ENCODE results near the gene CMTM8. TPM values are rescaled to one million over a fixed set of nuclear protein-coding genes. Genes with fewer than 3 reads are reported as not detected.

The CMTM8 gene
- total RNA-seq, 2 experiments from 2014 or later = 6.1 to 7.5 TPM

DNA sequence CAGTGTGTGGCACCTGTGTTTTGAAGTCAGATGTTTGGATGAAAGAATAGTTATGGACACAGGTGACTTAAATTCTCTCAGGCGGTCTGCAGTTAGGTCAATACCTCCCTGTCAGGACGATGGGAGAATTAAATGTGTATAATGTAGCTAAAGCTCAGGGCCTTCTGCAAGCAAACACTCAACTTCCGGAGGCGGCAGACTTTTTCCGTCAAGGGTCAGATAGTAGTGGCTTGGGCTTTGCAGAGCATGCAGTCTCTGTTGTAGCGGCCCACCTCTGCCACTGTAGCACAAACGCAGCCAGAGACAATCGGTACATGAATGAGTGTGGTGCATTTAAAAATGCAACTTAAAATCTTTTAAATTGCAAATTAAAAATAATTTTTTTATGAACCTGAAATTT, 47.4 kb downstream of the CMTM8 start:
- H3K4me1 Mint-ChIP-seq (ENCODE audit: low read depth) = peaks cover 51% of the 10 kb centered on the region
- no peaks in the 10 kb centered on the region for H3K9me3 Mint-ChIP-seq
- no peaks in the 10 kb centered on the region for H3K27me3 ChIP-seq (ENCODE audit: control insufficient read depth in 1 of 2, insufficient read depth in 2 of 2, low read length in 2 of 2)
- peak overlapping the region; percentile 53 for H3K4me3 Mint-ChIP-seq
- TF ChIP-seq, protein P1, sequence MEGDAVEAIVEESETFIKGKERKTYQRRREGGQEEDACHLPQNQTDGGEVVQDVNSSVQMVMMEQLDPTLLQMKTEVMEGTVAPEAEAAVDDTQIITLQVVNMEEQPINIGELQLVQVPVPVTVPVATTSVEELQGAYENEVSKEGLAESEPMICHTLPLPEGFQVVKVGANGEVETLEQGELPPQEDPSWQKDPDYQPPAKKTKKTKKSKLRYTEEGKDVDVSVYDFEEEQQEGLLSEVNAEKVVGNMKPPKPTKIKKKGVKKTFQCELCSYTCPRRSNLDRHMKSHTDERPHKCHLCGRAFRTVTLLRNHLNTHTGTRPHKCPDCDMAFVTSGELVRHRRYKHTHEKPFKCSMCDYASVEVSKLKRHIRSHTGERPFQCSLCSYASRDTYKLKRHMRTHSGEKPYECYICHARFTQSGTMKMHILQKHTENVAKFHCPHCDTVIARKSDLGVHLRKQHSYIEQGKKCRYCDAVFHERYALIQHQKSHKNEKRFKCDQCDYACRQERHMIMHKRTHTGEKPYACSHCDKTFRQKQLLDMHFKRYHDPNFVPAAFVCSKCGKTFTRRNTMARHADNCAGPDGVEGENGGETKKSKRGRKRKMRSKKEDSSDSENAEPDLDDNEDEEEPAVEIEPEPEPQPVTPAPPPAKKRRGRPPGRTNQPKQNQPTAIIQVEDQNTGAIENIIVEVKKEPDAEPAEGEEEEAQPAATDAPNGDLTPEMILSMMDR (IDR thresholded peaks at IDR 0.05) = no peak
- H3K27ac ChIP-seq (ENCODE audit: low read depth in 1 of 2, low read length in 2 of 2) = peak overlapping the region; percentile 18 to 42
- H3K27me3 Mint-ChIP-seq = no peaks in the 10 kb centered on the region
- no peak overlapping the region for H3K4me3 ChIP-seq (ENCODE audit: low read length)
- DNase-seq (peak in 2 of 14 experiments; percentile 22 to 33), ATAC-seq (ENCODE audit: poor library complexity) (no peak)
- ChIA-PET POLR2A (interaction anchor here (0.6 to 1.3 kb wide), 4 partner anchors 9 to 46 kb away, joined by 3 to 5 read pairs (median 4); no protein-coding TSS in a partner anchor), CTCF (interaction anchor here (2.7 kb wide), 1 partner anchor 46 kb away, joined by 8 read pairs; no protein-coding TSS in a partner anchor)
- peaks cover 37% of the 10 kb centered on the region for H3K4me1 ChIP-seq (ENCODE audit: insufficient read depth, low read length)
- H3K36me3 ChIP-seq (ENCODE audit: insufficient read depth, low read length) = peaks cover 5% of the 10 kb centered on the region
- intact Hi-C loops (cut with DNase I, micrococcal nuclease) = loop anchor here in 1 of 2 experiments (5.0 kb wide), 1 partner anchor 49 kb away; the partner anchor contains the start of gene CMTM8
- H3K27ac Mint-ChIP-seq = peak overlapping the region; percentile 87
- no peaks in the 10 kb centered on the region for H3K36me3 Mint-ChIP-seq (ENCODE audit: low read depth)
- H3K9me3 ChIP-seq (ENCODE audit: control insufficient read depth in 1 of 2, insufficient read depth in 1 of 2, low read length in 2 of 2) = no peaks in the 10 kb centered on the region

DNA sequence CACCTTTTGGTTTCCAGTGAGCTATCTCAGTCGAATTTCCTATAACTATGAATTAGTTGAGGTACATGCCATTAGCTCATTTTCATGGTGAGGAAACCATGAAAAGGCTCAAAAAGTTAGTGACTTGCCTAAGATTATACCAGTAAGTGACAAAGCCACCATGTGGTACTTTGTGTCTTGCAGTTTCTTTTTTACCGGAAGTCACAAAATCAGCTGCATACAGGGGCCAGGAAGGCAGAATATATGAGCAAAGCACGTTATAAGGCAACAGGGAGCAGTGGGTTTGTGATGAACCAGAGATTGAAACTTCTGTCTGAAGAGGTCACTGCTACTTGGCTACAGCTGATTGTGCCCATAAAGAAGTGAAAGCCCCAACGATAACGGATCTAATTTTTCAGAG, 50.3 kb downstream of the CMTM8 start:
- H3K36me3 Mint-ChIP-seq (ENCODE audit: low read depth) = no peaks in the 10 kb centered on the region
- peak; percentile 83 for ATAC-seq (ENCODE audit: poor library complexity)
- H3K9me3 ChIP-seq (ENCODE audit: control insufficient read depth in 1 of 2, insufficient read depth in 1 of 2, low read length in 2 of 2) = no peaks in the 10 kb centered on the region
- no peaks in the 10 kb centered on the region for H3K9me3 Mint-ChIP-seq
- intact Hi-C loops (cut with DNase I, micrococcal nuclease) = loop anchor here in 1 of 2 experiments (2.0 to 5.0 kb wide), 2 partner anchors 52 to 112 kb away; partner anchors contain the start of gene CMTM8
- peaks cover 50% of the 10 kb centered on the region for H3K4me1 Mint-ChIP-seq (ENCODE audit: low read depth)
- TF ChIP-seq, protein P1 (IDR thresholded peaks at IDR 0.05) = peak; percentile 19
- H3K27me3 Mint-ChIP-seq = no peaks in the 10 kb centered on the region
- DNase-seq = peak in 6 of 14 experiments; percentile 12 to 73 (median 48)
- peaks cover 37% of the 10 kb centered on the region for H3K4me1 ChIP-seq (ENCODE audit: insufficient read depth, low read length)
- POLR2A ChIA-PET = interaction anchor here (0.7 to 2.8 kb wide), 8 partner anchors 9 to 103 kb away, joined by 3 to 24 read pairs (median 6); partner anchors contain the start of genes CMTM7 and CMTM8
- CTCF ChIA-PET = interaction anchor here (0.6 to 1.5 kb wide), 6 partner anchors 38 to 179 kb away, joined by 3 to 8 read pairs (median 4); no protein-coding TSS in a partner anchor
- peak overlapping the region; percentile 79 for H3K27ac Mint-ChIP-seq
- H3K27me3 ChIP-seq (ENCODE audit: control insufficient read depth in 1 of 2, insufficient read depth in 2 of 2, low read length in 2 of 2) = no peaks in the 10 kb centered on the region
- H3K4me3 ChIP-seq (ENCODE audit: low read length) = no peak overlapping the region
- peak overlapping the region; percentile 3 for H3K4me3 Mint-ChIP-seq
- no peak overlapping the region for H3K27ac ChIP-seq (ENCODE audit: low read depth in 1 of 2, low read length in 2 of 2)
- no peaks in the 10 kb centered on the region for H3K36me3 ChIP-seq (ENCODE audit: insufficient read depth, low read length)

DNA sequence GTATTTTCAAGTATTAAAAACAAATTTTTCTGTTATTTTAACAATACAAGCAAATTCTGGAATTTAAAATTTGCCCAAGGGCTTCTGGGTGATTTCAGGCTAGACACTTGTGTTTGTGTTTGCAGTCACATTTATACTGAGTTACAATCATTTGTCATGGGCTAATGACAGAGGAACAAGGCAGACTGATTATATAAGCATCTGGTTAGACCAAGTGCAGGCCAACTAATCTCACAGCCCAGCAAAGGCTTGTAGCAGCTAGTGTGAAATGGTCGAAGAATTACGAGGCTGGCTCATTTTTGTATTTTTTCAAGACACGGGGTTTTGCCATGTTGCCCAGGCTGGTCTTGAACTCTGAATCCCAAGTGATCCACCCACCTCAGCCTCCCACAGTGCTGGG, 52.1 kb downstream of the CMTM8 start:
- TF ChIP-seq, protein P1 (IDR thresholded peaks at IDR 0.05) = no peak
- no peaks in the 10 kb centered on the region for H3K9me3 ChIP-seq (ENCODE audit: control insufficient read depth in 1 of 2, insufficient read depth in 1 of 2, low read length in 2 of 2)
- H3K27me3 ChIP-seq (ENCODE audit: control insufficient read depth in 1 of 2, insufficient read depth in 2 of 2, low read length in 2 of 2) = no peaks in the 10 kb centered on the region
- no peaks in the 10 kb centered on the region for H3K36me3 ChIP-seq (ENCODE audit: insufficient read depth, low read length)
- ATAC-seq (ENCODE audit: poor library complexity) (no peak), DNase-seq (no peak)
- Mint-ChIP-seq H3K9me3 (no peaks in the 10 kb centered on the region), H3K36me3 (ENCODE audit: low read depth) (no peaks in the 10 kb centered on the region), H3K4me3 (no peak overlapping the region), H3K27ac (no peak overlapping the region), H3K4me1 (ENCODE audit: low read depth) (peaks cover 36% of the 10 kb centered on the region), H3K27me3 (no peaks in the 10 kb centered on the region)
- intact Hi-C loops (cut with DNase I, micrococcal nuclease) = loop anchor here in 1 of 2 experiments (5.0 kb wide), 1 partner anchor 48 kb away; no protein-coding TSS in a partner anchor
- peaks cover 30% of the 10 kb centered on the region for H3K4me1 ChIP-seq (ENCODE audit: insufficient read depth, low read length)
- H3K27ac ChIP-seq (ENCODE audit: low read depth in 1 of 2, low read length in 2 of 2) = no peak overlapping the region
- H3K4me3 ChIP-seq (ENCODE audit: low read length) = no peak overlapping the region
- CTCF ChIA-PET = interaction anchor here (1.0 kb wide), 1 partner anchor 44 kb away, joined by 3 read pairs; no protein-coding TSS in a partner anchor
- POLR2A ChIA-PET = no interaction called here
